HK-2 (cell line): ENCODE results near the gene FLVCR2.

Experiments used
- DNase-seq: peaks from one replicate; pipeline ENCODE4 v3.0.0-alpha.2; 2018; ENCODE audit not compliant: unreplicated experiment

FLVCR2 gene

DNA sequence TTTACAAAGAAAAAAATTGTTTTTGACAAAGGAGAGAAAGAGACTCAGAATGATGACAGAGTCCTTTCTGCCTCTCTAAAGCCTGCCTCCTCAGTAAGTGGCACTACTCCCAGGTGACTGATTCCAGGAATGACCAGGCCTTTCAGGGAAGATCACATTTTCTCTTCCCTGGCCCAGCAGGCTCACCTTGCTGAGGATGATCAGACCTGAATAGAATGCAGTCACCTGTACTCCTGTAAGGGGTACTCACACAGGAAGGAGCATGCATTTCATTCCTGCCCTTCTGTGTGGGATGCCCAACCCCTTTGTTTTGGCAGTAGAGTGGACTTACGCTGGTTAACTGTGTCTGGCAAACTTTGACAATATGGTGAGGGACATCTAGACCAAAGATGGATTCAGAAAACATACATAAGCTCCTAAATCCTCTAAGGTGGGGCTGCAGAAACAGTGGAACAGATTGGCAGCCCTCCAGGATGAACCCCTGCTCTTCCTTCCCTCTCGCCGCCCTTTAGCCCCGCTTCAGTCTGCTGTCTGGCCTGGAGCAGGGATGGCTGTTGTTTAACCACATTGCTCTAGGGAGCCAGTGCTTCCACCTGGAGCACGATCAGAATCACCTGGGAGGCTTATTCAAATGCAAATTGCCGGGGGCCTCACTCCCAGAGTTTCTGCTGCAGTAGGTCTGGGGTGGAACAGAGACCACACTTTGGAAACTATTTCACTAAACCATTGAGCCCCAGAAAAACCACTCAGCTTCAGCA lies 52.5 kb downstream of the FLVCR2 start:
- no peak for DNase-seq

DNA sequence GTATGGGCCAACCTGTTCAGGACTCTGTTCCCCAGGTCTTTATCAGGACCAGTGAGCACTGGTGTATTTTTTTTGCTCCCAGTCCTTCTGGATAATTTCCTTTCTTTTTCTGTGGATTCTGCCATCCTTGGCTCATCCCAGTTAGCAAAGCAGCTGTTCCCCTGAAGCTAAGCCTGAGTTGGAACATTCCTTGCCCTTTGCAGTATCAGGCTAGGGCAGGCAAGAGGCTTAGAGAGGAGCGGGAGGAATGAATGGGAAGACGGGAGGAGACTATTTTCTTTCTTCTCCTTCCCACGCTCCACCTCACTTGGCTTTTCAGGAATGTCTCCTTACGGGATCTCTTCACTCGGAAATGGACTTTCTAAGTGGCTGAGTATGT lies 53.0 kb downstream of the FLVCR2 start:
- no peak for DNase-seq

DNA sequence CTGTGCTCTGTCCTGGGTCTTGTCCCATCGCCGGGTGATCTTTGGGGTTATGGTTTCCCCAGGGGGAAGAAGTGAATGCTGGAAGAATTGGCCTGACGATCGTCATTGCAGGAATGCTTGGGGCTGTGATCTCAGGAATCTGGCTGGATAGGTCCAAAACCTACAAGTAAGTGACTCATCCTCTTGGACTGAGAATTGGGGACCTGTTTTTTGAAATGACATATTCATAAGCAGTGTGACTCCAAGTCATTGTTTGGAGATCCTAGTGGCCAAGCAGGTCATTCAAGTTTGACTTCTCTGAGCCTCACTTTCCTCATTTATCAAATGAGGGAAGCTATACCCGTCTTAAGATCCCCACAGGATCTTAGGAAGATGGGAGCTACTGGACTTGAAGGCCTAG lies 56.4 kb downstream of the FLVCR2 start:
- no peak for DNase-seq

DNA sequence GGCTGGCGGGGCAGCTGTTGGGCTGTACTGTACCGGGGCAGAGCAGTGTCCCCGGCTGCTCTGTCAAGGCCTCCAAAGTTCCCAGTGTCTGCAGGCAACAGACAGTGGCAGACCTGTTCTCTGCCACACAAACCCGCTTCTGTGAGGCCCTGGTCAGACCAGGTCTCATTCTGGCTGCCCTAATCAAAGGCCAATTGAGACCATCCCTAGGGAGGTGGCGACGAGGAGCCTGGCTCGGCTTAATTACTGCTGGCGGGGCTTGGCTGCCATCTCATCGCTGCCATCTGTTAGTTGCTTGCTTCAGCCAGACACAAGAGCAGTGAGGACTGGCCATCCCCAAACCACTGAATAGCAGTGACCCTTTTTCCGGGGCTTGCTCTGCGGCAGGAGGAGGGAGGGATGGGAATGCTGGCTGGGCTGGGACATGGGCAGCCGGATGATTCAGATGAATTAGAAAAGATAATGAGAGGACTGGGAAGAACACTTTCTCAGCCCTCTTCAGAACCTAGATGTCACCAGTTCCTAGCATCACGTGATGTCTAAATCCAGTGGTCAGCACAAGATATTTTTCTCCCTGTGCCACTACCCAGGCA lies 57.8 kb downstream of the FLVCR2 start:
- DNase-seq = no peak

DNA sequence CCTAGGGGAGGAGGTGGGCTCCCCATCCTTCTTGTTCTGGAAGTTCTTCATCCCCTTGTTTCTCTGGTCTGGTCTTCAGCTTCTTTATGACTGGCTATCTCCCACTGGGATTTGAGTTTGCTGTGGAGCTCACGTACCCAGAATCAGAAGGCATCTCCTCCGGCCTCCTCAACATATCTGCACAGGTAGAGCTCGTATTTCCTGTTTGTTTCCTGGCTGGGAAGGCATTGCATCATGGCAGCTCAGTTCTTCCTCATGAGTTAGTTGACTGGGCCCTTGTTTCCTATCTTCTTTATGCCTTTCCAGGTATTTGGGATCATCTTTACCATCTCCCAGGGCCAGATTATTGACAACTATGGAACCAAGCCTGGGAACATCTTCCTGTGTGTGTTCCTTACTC lies 62.5 kb downstream of the FLVCR2 start:
- DNase-seq = no peak

DNA sequence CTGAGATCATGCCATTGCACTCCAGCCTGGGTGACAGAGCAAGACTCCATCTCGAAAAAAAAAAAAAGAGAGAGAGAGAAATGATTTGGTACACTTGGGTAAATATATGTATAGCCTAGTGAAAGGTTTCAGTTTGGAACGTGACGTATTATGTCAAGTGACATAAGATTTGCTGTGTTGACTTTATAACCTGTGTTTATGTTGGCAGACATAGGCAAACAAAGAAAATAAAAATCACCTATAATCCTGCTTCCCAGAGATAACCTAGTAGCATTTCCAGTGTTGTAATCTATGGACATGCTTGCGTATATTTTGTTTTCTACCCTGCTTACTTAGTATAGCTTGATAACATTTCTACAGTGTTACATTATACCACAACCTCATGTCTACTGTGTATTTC lies 65.6 kb downstream of the FLVCR2 start:
- DNase-seq = no peak

DNA sequence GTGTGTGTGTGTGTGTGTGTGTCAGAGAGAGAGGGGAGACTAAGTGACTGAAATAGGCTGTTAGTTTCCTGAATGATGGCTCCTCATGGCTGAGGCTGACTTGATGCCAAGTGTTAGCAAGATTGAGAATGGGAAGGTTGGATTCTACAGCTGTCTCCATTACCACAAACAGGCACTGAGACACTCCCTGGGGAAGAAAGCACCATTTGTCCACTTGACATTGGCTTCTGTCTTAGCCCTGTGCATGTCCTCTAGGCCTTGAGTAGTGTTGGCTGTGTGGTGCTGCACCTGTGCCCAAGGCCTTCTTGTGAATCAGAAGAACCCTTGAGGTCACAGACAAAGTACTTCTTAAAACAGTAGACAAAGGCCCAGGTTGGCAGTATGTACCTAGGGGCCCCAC lies 66.6 kb downstream of the FLVCR2 start:
- DNase-seq = no peak

DNA sequence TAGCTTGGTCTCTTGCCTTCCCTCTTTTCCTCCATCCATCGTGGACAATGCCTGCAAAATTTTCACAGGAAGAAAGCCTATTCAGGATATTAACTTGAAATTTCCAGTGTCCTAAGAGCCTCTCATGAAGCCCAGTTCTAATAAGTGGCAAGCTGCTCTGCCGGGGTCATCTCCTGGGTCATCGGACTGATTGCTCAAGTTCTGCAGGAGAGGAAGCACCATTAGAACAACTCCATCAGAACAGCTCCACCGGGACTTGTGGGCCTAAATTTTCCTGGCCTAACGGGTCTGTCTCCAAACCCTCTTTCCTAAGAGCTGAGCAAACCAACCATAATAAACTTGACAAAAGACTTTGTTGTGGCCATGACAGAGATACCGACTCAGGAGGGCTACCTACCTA lies 68.3 kb downstream of the FLVCR2 start:
- DNase-seq = no peak

DNA sequence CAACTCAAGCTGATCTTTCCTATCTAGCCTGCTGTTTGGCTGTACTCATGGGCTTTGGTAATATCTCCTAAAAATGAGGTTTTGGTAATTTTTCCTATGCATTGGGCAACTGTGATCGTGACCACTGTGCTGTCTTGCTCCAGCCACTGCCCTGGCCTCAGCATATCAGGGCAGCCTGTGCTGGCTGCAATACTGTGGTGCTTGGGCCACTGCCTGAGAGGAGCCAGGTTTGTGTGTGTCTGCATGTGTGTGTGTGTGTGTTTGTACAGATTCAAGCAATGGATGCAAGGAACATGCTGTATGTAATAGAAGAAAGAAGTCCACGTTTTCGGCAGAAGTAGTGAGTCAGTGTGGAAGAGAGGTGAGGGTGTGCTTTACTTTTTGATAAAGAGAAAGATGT lies 69.2 kb downstream of the FLVCR2 start:
- DNase-seq = no peak

DNA sequence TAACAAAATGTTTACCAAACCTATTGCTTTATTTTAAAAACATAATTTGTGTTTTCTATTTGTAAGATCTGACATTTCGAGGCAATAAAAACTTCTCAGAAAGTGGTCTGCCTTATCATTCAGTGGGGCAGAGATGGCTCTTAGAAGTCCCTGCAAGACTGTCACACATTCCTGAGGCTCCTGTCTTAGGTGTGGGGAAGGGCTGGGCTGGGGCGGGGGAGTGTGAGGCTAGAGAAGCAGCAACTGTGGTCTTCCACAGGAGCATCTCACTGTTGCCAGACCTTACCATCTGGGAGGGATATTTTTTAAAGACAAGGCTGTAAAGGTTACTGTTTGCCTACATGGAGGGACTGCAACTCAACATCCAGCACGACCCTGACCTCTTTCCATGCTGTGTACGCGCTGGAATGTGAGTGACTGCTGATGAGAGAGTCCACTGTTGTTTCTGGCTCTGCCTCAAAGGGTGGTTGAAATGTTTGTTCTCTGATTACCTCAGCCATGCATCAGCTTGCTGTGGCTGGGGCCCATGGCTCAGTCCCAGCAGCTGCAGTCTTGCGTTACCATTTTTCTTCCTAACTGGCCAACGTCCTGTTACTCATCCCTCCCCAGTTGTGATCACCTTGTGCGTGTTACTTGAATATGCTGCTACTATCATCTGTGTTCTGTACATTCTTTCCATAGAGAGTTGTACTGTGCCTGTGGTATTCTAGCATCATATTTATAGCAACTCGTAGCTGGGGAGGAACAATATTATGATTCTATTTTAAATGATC lies 69.8 kb downstream of the FLVCR2 start:
- DNase-seq = peak; percentile 77

DNA sequence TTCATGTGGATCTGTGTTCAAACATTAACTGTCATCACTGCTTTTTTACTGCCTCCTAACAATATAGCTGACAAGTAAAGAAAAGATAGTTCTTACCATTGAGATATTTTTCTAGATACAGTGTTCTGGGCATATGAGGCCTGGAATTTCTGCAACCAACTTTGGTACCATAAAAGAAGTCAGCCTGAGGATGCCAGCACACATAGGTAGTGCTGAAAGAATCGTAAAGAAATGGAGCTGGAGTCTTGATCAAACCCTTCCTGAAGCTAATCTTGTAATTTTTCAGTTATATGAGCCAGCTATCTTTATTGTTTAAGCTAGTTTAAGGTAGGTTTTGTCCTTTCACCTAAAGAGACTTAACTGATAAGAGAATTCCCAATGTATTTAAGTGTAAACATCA lies 70.9 kb downstream of the FLVCR2 start:
- no peak for DNase-seq

DNA sequence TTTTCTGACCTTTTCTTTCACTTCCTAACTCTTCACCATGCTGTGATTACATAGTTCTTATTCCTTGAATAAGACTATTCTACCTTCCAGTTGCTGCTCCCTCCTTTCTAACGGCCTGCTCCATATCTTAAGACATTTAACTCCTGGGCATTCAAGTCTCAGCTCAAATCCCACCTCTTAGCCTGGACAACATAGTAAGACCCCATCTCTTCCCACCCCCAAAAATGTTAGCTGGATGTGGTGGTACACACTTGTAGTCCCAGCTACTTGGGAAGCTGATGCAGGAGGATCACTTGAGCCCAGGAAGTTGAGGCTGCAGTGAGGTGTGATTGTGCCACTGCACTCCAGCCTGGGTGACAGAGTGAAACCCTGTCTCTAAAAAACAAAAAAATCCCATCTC lies 71.4 kb downstream of the FLVCR2 start:
- DNase-seq = no peak

DNA sequence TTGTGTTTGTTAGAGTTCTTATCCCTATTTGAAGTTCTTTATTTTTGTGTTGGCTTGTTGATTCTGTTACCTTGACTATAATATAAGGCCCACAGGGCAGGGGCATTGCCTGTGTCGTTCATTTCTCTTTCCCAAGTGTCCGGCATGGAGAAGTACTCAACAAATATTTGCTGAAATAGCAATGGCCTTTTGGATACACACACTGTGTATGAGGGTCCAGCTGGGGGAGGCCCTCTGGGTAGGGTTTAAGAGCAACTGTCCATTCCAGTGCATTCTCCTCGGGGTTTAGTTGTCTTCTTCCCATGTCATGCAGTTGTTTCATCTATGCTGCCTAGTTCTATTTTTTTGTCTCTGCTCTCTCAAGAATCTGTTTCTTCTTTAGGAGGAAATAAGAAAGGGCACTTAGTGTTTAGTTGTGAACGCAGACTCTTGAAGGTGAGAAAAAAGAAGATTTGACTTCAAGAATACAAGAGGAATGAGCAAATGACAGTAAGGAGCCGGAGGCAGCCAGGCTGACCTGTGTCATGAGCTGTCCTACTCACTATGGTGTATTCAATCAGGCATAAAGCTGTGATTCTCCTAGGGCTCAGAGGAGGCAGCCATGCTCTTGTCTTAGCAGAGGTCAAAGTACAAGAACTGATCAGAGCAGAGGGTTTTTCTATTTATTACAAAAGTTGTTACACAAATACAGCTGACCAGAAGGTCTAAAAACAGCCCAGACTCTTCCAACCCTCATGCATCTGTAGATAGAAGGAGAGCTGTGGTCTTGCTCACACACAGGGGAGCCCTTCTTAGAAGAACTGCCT lies 72.0 kb downstream of the FLVCR2 start:
- DNase-seq = no peak

DNA sequence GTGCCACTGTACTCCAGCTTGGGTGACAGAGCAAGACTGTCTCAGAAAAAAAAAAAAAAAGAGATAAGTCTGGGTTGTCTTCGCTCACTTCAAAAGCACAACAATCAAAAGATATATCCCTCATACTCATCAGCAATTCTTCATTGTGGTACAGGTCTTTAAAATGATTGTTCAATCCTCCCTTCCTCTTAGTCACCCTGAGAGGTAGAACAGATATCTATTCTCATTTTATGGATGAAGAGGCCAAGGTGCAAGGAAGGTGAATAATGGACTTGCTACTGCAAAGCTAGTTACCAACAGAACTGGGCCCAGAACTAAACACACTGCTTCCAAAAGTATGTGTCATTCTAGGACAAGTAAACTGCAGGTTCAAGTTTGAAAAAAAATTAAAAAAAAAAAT lies 75.1 kb downstream of the FLVCR2 start:
- no peak for DNase-seq

DNA sequence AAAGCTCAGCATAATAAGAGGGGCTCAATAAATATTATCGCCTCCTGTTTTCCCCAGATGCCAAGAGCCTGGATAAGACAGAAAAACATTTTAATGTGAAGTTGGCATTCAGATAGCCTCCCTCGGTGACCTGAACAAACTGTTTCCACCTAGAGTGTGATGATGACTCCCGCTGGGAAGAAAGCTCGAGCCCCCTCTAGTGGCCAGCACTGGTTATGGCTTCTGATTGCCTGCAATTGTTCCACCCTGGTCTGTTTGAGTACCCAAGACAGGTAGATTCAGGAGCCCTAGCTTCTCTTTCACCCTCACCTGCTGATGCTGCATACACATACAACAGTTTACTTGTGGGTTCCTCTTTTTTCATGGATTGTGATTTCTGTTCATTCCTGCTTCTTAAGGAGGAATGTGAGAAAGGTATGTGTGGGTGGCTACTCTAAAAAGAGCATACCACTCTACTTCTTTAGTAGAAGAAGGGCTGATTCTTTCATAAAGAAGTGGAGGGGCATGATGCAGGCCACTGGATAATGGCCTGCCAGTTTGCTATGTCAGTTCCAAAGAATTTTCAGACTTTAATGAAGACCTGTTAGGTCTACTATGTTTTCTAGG lies 75.8 kb downstream of the FLVCR2 start:
- DNase-seq = peak; percentile 81

DNA sequence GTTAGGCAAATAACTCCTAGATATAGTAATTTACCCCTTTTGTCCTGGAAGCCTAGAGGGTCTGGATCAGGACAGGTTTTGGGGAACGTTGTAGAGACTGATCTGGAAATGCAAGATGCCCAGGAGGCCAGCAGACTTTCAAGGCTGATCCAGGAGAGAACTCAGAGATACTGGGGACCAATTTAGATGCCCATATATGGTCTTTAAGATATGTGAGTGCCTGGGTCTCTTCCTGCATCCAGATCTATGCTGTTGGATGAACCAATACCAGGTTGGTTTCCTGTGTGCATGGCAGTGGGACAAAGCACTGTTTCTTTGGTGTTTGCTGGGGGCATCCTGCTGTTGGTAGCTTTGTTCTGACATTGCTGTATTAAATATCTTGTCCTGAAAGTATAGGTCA lies 76.8 kb downstream of the FLVCR2 start:
- DNase-seq = no peak

DNA sequence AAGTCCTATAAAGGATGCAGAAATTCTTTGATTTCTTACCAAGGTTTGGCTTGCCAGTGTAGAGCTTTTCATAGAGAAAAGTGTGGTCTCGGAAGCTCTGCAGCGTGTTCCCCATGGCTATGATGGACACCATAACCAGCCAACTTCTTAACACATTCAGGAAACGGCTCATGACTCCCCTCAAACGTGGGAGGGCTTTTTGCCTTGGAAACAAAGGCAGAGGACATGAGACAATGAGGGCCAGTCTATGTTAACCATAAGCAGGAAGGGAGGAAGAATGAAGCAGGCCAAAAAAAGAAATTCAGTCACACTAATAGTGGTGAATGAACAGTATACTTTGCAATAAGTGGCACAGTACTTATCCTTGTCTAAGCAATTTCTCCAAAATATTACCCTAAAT lies 78.9 kb downstream of the FLVCR2 start:
- DNase-seq = no peak

DNA sequence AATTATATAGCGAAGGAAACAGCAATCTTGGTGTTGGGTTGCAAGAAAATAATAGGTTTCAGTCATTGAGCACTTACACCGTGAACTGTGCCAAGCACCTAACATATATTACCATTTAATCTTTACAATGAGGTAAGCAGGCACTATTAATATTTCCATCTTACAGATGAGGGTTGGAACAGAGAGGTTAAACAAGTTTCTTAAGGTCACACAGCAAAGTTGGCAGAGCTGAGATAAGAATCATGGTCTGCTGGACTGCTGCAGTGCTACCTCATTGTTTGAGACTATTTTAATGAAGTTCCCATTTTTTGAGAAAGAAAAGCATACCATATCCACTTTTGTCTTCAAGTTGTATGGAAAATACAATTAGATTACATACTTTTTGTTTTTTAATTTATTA lies 80.5 kb downstream of the FLVCR2 start:
- DNase-seq = no peak

DNA sequence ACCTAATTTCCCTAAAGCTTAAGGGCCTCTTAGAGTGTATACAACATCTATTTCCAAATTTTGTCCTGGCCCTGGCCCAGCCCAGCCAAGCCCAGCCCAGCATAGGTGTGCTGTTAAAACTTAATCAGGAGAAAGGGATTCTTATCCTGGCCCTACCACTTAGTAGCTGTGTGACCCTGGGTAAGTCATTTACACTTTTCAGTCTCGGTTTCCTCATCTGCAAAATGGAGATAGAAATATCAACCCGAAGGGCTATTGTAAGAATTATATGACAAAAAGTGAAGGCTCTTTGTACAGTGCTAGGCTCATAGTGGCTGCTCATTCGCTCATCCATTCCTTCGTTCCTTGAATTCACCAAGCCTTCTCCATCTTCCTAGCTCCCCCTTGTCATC lies 81.8 kb downstream of the FLVCR2 start:
- DNase-seq = no peak

DNA sequence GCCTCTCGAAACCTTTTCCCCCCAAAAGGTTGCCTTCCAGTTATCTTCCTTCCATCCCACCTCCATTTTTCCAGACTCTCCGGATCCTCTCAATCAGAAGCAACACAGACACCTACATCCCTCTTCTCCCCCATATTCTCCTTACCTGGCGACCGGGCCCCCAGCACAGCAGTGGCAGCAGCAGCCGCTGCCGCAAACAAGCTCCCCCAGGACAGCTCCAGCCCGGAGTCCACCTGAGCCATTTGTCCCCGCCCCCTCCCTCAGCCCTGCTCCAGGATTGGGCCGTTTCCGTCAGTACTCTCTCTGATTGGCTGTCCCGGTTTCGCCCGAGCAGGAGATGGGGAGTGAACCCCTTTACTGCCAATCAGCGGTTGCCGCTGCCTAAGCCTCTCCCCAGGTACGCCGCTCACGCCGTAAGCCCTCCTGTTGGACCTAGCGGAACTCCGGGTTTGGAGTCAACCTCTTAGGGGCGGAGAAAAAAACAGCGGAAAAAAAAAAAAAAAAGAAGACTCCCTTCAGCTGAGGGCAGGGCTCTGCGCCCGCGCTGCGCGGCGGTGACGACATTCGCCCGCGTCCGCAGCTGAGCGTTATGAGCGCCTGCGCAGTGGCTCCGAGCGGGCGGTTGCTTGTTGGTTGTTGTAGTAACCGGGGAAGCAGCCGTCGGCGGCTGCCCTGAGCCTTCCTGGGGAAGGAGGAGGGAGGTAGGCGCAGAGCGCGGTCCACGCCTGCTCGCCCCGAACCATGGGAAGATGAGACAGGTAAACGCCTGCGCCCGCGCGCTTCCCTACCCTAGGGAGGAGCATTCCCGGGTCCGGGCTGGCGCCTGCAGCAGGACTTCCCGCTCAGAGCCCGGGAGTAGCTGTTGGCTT lies 82.4 kb downstream of the FLVCR2 start, which contains the start of the genes ERG28 and TTLL5:
Gene ERG28 (minus strand): TSS at position 247 of the 869 bp plus-strand sequence. CDS start 3,374 bp downstream, outside the sequence.
Gene TTLL5 (plus strand): TSS at position 617 of the 869 bp plus-strand sequence. CDS start 1,904 bp downstream, outside the sequence.
- peak; percentile 97 for DNase-seq

DNA sequence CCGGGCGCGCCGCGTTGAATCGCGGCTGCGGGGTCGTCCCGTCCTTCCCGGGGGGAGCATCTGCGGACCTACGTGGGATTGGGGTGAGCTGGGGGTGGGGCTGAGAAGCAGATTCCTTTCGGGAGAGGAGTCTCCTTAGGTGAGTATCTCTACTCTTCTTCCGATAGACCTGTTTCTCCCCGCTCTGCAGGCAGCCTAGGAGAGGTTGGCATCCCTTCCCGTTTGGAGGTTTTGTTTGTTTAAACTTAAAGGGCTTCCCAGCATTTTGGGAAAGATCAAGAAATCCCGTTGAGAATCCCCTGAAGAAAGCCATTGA lies 83.0 kb downstream of the FLVCR2 start:
- no peak for DNase-seq
